HepG2 (cell line): ENCODE measurements around the gene AHSG. TPM values are rescaled to one million over a fixed set of nuclear protein-coding genes. Genes with fewer than 3 reads are reported as not detected.
A peak's percentile ranks its signal among the peaks of the same experiment; 100 is the strongest.

Experiments
- CAMTA2 ChIP-seq: sonication (generic); formaldehyde crosslinking; IDR thresholded peaks from 2 replicates; pipeline ENCODE4 v1.4.0; 2020; ENCODE audit warnings: mild to moderate bottlenecking, missing genetic modification reagents, borderline replicate concordance
- CEBPG ChIP-seq: IDR thresholded peaks from 2 replicates; pipeline ENCODE4 v1.6.1; 2016
- FOXA3 ChIP-seq: IDR thresholded peaks from 2 replicates; pipeline ENCODE4 v1.6.1; 2016; ENCODE audit warnings: missing genetic modification reagents, missing compliant biosample characterization
- MTF2 ChIP-seq: sonication (generic); formaldehyde crosslinking; IDR thresholded peaks from 2 replicates; pipeline ENCODE4 v1.5.0; 2020; ENCODE audit warnings: missing genetic modification reagents, borderline replicate concordance
- POGZ ChIP-seq: sonication (generic); formaldehyde crosslinking; IDR thresholded peaks from 2 replicates; pipeline ENCODE4 v1.4.0; 2020; ENCODE audit warnings: mild to moderate bottlenecking, missing genetic modification reagents
- RAD21 ChIP-seq: fragments of 450-650 bp; formaldehyde crosslinking; IDR thresholded peaks from 2 replicates; pipeline ENCODE4 v1.5.0; 2020; ENCODE audit warnings: mild to moderate bottlenecking
- SMC3 ChIP-seq: IDR thresholded peaks from 2 replicates; pipeline ENCODE4 v1.6.1; 2011; ENCODE audit warnings: low read length, improper control_type of control experiment
- SNAPC2 ChIP-seq: sonication (generic); formaldehyde crosslinking; IDR thresholded peaks from 2 replicates; pipeline ENCODE4 v1.8.1; 2022; ENCODE audit warnings: mild to moderate bottlenecking, missing genetic modification reagents
- TBL1XR1 ChIP-seq: fragments of 150-350 bp; IDR thresholded peaks from 2 replicates; pipeline ENCODE4 v1.6.1; 2014; ENCODE audit warnings: borderline replicate concordance, low read length; ENCODE audit not compliant: partially characterized antibody
- TGIF2 ChIP-seq: IDR thresholded peaks from 2 replicates; pipeline ENCODE4 v1.6.1; 2016; ENCODE audit warnings: control low read depth, missing compliant biosample characterization
- ZNF20 ChIP-seq: sonication (generic); formaldehyde crosslinking; IDR thresholded peaks from 2 replicates; pipeline ENCODE4 v1.4.0; 2020; ENCODE audit warnings: mild to moderate bottlenecking, moderate library complexity, missing genetic modification reagents
- ZNF629 ChIP-seq: sonication (generic); formaldehyde crosslinking; conservative IDR thresholded peaks from 2 replicates; pipeline ENCODE4 v1.5.0; 2020; ENCODE audit warnings: missing genetic modification reagents
- ZSCAN30 ChIP-seq: sonication (generic); formaldehyde crosslinking; IDR thresholded peaks from 2 replicates; pipeline ENCODE4 v1.5.0; 2020; ENCODE audit warnings: mild to moderate bottlenecking, missing genetic modification reagents
- polyA plus RNA-seq, 8 experiments: library from polyadenylated mRNA; depleted of rRNA in 3 of 8; stranded (reverse) in 7 of 8; unstranded in 1 of 8; fragments of >200 nt; fragmentation: Illumina TruSeq in 4 of 8; extraction: Trizol in 4 of 8; gene quantifications; 2 replicates each; pipeline versions ENCODE4 v1.2.1 to v1.2.3, GENCODE V29; 2011 to 2016; ENCODE audit warnings: low read depth in 4 of 8, missing spikeins in 1 of 8, mixed read lengths in 1 of 8; ENCODE audit not compliant: insufficient read depth in 1 of 8
- total RNA-seq, 5 experiments: library from RNA; depleted of rRNA; stranded (reverse); fragments of >200 nt; fragmentation: Illumina TruSeq; extraction: Trizol; gene quantifications; 2 replicates each; pipeline ENCODE4 v1.2.3, GENCODE V29; 2016; ENCODE audit warnings: low read depth in 1 of 5
- TF ChIP-seq, protein P1 (sequence below): sonication (generic); formaldehyde crosslinking; IDR thresholded peaks from 2 replicates; pipeline ENCODE4 v1.5.1; 2020; ENCODE audit warnings: mild to moderate bottlenecking, missing genetic modification reagents, borderline replicate concordance
- TF ChIP-seq, protein P2 (sequence below): sonication (generic); formaldehyde crosslinking; IDR thresholded peaks from 2 replicates; pipeline ENCODE4 v1.8.0; 2022; ENCODE audit warnings: missing genetic modification reagents, mild to moderate bottlenecking, moderate library complexity, borderline replicate concordance
- TF ChIP-seq, protein P3 (sequence below): IDR thresholded peaks from 2 replicates; pipeline ENCODE4 v1.6.1; 2016; ENCODE audit warnings: missing biosample characterization, missing genetic modification reagents, low read depth

The AHSG gene
- total and polyA plus RNA-seq, 2 of the 13 experiments (the other 11 are each of a cell fraction or from before 2014, with no cell fraction given) = 2,043 to 19,152 TPM

GRCh38 chr3:186589121-186589520 lies 23.7 kb upstream of the AHSG start (continued):
- TF ChIP-seq MTF2 (CRISPR knock-in tag) (no peak), SMC3 (peak; percentile 85), ZNF20 (no peak), TGIF2 (CRISPR knock-in tag) (no peak), TBL1XR1 (no peak), CEBPG (peak; percentile 50; the same call in 1 of the 2 replicates), ZSCAN30 (CRISPR knock-in tag) (no peak), ZNF629 (no peak), FOXA3 (CRISPR knock-in tag) (no peak), POGZ (no peak), CAMTA2 (CRISPR knock-in tag) (no peak), SNAPC2 (no peak), RAD21 (CRISPR knock-in tag) (peak; percentile 42; the same call in 1 of the 2 replicates)
- TF ChIP-seq, protein P1, sequence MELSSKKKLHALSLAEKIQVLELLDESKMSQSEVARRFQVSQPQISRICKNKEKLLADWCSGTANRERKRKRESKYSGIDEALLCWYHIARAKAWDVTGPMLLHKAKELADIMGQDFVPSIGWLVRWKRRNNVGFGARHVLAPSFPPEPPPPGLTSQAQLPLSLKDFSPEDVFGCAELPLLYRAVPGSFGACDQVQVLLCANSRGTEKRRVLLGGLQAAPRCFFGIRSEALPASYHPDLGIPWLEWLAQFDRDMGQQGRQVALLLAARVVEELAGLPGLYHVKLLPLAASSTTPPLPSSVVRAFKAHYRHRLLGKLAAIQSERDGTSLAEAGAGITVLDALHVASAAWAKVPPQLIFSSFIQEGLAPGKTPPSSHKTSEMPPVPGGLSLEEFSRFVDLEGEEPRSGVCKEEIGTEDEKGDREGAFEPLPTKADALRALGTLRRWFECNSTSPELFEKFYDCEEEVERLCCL (CRISPR knock-in tag) = no peak
- TF ChIP-seq, protein P2, sequence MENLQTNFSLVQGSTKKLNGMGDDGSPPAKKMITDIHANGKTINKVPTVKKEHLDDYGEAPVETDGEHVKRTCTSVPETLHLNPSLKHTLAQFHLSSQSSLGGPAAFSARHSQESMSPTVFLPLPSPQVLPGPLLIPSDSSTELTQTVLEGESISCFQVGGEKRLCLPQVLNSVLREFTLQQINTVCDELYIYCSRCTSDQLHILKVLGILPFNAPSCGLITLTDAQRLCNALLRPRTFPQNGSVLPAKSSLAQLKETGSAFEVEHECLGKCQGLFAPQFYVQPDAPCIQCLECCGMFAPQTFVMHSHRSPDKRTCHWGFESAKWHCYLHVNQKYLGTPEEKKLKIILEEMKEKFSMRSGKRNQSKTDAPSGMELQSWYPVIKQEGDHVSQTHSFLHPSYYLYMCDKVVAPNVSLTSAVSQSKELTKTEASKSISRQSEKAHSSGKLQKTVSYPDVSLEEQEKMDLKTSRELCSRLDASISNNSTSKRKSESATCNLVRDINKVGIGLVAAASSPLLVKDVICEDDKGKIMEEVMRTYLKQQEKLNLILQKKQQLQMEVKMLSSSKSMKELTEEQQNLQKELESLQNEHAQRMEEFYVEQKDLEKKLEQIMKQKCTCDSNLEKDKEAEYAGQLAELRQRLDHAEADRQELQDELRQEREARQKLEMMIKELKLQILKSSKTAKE (CRISPR knock-in tag) = no peak
- TF ChIP-seq, protein P3, sequence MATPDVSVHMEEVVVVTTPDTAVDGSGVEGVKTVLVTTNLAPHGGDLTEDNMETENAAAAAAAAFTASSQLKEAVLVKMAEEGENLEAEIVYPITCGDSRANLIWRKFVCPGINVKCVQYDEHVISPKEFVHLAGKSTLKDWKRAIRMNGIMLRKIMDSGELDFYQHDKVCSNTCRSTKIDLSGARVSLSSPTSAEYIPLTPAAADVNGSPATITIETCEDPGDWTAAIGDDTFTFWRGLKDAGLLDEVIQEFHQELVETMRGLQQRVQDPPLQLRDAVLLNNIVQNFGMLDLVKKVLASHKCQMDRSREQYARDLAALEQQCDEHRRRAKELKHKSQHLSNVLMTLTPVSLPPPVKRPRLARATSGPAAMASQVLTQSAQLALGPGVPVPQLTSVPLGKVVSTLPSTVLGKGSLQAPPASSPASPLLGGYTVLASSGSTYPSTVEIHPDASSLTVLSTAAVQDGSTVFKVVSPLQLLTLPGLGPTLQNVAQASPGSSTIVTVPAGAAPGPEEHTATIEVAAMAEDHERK = no peak
